GM23248 (cell line): Measurements from ENCODE around the gene PPP4R2. TPM values are rescaled to one million over a fixed set of nuclear protein-coding genes. Genes with fewer than 3 reads are reported as not detected.

Experiments
- DNase-seq: peaks from one replicate; pipeline ENCODE4 v3.0.0-alpha.2; 2015
- H2AFZ ChIP-seq: fragments of 200-600 bp; sonication (generic); 2 replicates; pipeline ENCODE4 v1.6.1; 2016; ENCODE audit warnings: antibody characterized with exemption
- H3F3A ChIP-seq: fragments of 200-600 bp; sonication (generic); 2 replicates; pipeline ENCODE4 v1.6.1; 2016; ENCODE audit warnings: mild to moderate bottlenecking, antibody characterized with exemption, mixed run types; ENCODE audit not compliant: insufficient read depth
- H3K27ac ChIP-seq: fragments of 200-600 bp; sonication (generic); 2 replicates; pipeline ENCODE4 v1.5.1; 2016; ENCODE audit warnings: mild to moderate bottlenecking
- H3K27me3 ChIP-seq: fragments of 200-600 bp; sonication (generic); replicated peaks from 2 replicates; pipeline ENCODE4 v1.6.1; 2016; ENCODE audit warnings: mild to moderate bottlenecking; ENCODE audit not compliant: insufficient read depth
- H3K36me3 ChIP-seq: fragments of 200-600 bp; sonication (generic); 2 replicates; pipeline ENCODE4 v1.6.1; 2016; ENCODE audit warnings: low read depth, mild to moderate bottlenecking
- H3K4me1 ChIP-seq: fragments of 200-600 bp; sonication (generic); 2 replicates; pipeline ENCODE4 v1.6.1; 2016; ENCODE audit warnings: mild to moderate bottlenecking; ENCODE audit not compliant: insufficient read depth
- H3K4me2 ChIP-seq: fragments of 200-600 bp; sonication (generic); one replicate; pipeline ENCODE4 v1.6.1; 2016; ENCODE audit warnings: mild to moderate bottlenecking; ENCODE audit not compliant: unreplicated experiment
- H3K4me3 ChIP-seq: fragments of 200-600 bp; sonication (generic); 2 replicates; pipeline ENCODE4 v1.5.1; 2016; ENCODE audit warnings: mild to moderate bottlenecking
- H3K79me2 ChIP-seq: fragments of 200-600 bp; sonication (generic); 2 replicates; pipeline ENCODE4 v1.6.1; 2016; ENCODE audit warnings: mild to moderate bottlenecking; ENCODE audit not compliant: insufficient read depth
- H3K9ac ChIP-seq: fragments of 200-600 bp; sonication (generic); 2 replicates; pipeline ENCODE4 v1.6.1; 2016; ENCODE audit warnings: mild to moderate bottlenecking
- H3K9me2 ChIP-seq: fragments of 200-600 bp; sonication (generic); 2 replicates; pipeline ENCODE4 v1.6.1; 2016; ENCODE audit warnings: mixed run types, mild to moderate bottlenecking, moderate library complexity; ENCODE audit not compliant: insufficient read depth
- H3K9me3 ChIP-seq: fragments of 200-600 bp; sonication (generic); one replicate; pipeline ENCODE4 v1.6.1; 2017; ENCODE audit warnings: low read depth
- H4K20me1 ChIP-seq: fragments of 200-600 bp; sonication (generic); 2 replicates; pipeline ENCODE4 v1.6.0; 2016; ENCODE audit not compliant: insufficient read depth
- EZH2 ChIP-seq: fragments of 200-600 bp; sonication (generic); IDR thresholded peaks from 2 replicates; pipeline ENCODE4 v1.6.1; 2018; ENCODE audit warnings: antibody characterized with exemption, mild to moderate bottlenecking; ENCODE audit not compliant: insufficient read depth, poor library complexity, severe bottlenecking
- EZH2phosphoT487 ChIP-seq: fragments of 200-600 bp; sonication (generic); IDR thresholded peaks from 2 replicates; pipeline ENCODE4 v1.6.1; 2018; ENCODE audit warnings: antibody characterized with exemption, moderate library complexity, mild to moderate bottlenecking, low read depth; ENCODE audit not compliant: insufficient read depth
- WGBS, 2 experiments: methylation state at CpG; one replicate each; pipeline ENCODE4 v1.1.6; 2015 to 2017; ENCODE audit warnings: low lambda C conversion rate in 2 of 2, low coverage in 1 of 2; ENCODE audit errors: missing lambda C conversion rate in 2 of 2; 5-methylcytosine and 5-hydroxymethylcytosine counted together
- in situ Hi-C: fragments of 300-500 bp; cut with MboI; formaldehyde crosslinking; loops from 2 replicates; pipeline ENCODE4 v1.15.0; 2020
- polyA plus RNA-seq: library from polyadenylated mRNA; unstranded; fragments of >200 nt; fragmentation: Nextera tagmentation; extraction: Ambion mirVana; gene quantifications from 2 replicates; pipeline ENCODE4 v1.2.1, GENCODE V29; 2016
- total RNA-seq: library from RNA; depleted of rRNA; stranded (reverse); fragments of >200 nt; shearing (Covaris generic); gene quantifications from 2 replicates; pipeline ENCODE4 v1.2.3, GENCODE V29; 2014; rRNA removed

Gene PPP4R2
- total RNA-seq = 41.1 and 46.6 TPM in 2 replicates
- 31.6 and 37.7 TPM in 2 replicates for polyA plus RNA-seq

- 2% methylated on average over 30 to 71 of the region's 75 CpGs for WGBS, 2 experiments
- in situ Hi-C loops = no loop called here
- Histone ChIP-seq H3K4me3 (peak within 1 kb of the TSS; percentile 85), H2AFZ (peak within 1 kb of the TSS; percentile 99), H3K79me2 (peaks cover 48% of the 10 kb centered on the region), H3K4me2 (peak within 1 kb of the TSS; percentile 97), H3K9me2 (no peaks in the 10 kb centered on the region), H3K27ac (peak within 1 kb of the TSS; percentile 88), H3K9ac (peak within 1 kb of the TSS; percentile 86), H4K20me1 (peaks cover 11% of the 10 kb centered on the region; the same call in 1 of the 2 replicates), H3K9me3 (no peaks in the 10 kb centered on the region), H3K4me1 (peaks cover 29% of the 10 kb centered on the region), H3K27me3 (no peaks in the 10 kb centered on the region), H3K36me3 (peaks cover 8% of the 10 kb centered on the region), H3F3A (peaks cover 26% of the 10 kb centered on the region)
- DNase-seq = peak; percentile 96
- TF ChIP-seq EZH2phosphoT487 = no peak
- no peak for TF ChIP-seq EZH2
Measured at GRCh38 chr3:72996473-72997333, at the start of gene PPP4R2. PPP4R2 (plus strand) TSS chr3:72996811; CDS start chr3:72997038, 227 bp downstream.

- Histone ChIP-seq H3K9me2 (no peaks in the 10 kb centered on the region), H3K79me2 (no peaks in the 10 kb centered on the region), H3K4me3 (no peak overlapping the region), H3F3A (peaks cover 9% of the 10 kb centered on the region), H2AFZ (no peak overlapping the region), H3K36me3 (no peaks in the 10 kb centered on the region), H3K4me1 (peaks cover 6% of the 10 kb centered on the region), H4K20me1 (no peaks in the 10 kb centered on the region), H3K27ac (no peak overlapping the region), H3K4me2 (no peak overlapping the region), H3K9ac (no peak overlapping the region), H3K9me3 (no peaks in the 10 kb centered on the region), H3K27me3 (no peaks in the 10 kb centered on the region)
- no peak for DNase-seq
- in situ Hi-C loops = loop anchor here (10.0 kb wide), 1 partner anchor 107 kb away; no protein-coding TSS in a partner anchor
- TF ChIP-seq EZH2phosphoT487 = no peak
- 91 to 92% methylated on average over 8 of the region's 8 CpGs for WGBS, 2 experiments
Measured at GRCh38 chr3:72947715-72948490, 48.7 kb upstream of the PPP4R2 start.

GRCh38 chr3:72949016-72949415, 47.6 kb upstream of the PPP4R2 start:
- no peaks in the 10 kb centered on the region for H3K36me3 ChIP-seq
- H3K9me3 ChIP-seq = no peaks in the 10 kb centered on the region
- in situ Hi-C loops = loop anchor here (10.0 kb wide), 1 partner anchor 106 kb away; no protein-coding TSS in a partner anchor
- no peaks in the 10 kb centered on the region for H3K9me2 ChIP-seq
- no peak overlapping the region for H2AFZ ChIP-seq
- H3K4me1 ChIP-seq = peaks cover 6% of the 10 kb centered on the region
- no peak for DNase-seq
- H3K79me2 ChIP-seq = no peaks in the 10 kb centered on the region
- H3K27ac ChIP-seq = no peak overlapping the region
- WGBS, 2 experiments = 91 to 93% methylated on average over 4 of the region's 4 CpGs
- no peaks in the 10 kb centered on the region for H4K20me1 ChIP-seq
- no peak overlapping the region for H3K9ac ChIP-seq
- TF ChIP-seq EZH2phosphoT487 (no peak), EZH2 (no peak)
- no peak overlapping the region for H3K4me3 ChIP-seq
- H3K27me3 ChIP-seq = no peaks in the 10 kb centered on the region
- no peak overlapping the region for H3K4me2 ChIP-seq
- H3F3A ChIP-seq = peaks cover 9% of the 10 kb centered on the region

- Histone ChIP-seq H3K36me3 (no peaks in the 10 kb centered on the region), H3K4me3 (no peak overlapping the region), H3K4me1 (peaks cover 6% of the 10 kb centered on the region), H3K9me2 (no peaks in the 10 kb centered on the region), H4K20me1 (no peaks in the 10 kb centered on the region), H3F3A (peaks cover 9% of the 10 kb centered on the region), H3K9me3 (no peaks in the 10 kb centered on the region), H3K27ac (no peak overlapping the region), H3K4me2 (no peak overlapping the region), H2AFZ (no peak overlapping the region), H3K27me3 (no peaks in the 10 kb centered on the region), H3K79me2 (no peaks in the 10 kb centered on the region), H3K9ac (no peak overlapping the region)
- no peak for DNase-seq
- 93% methylated on average over 8 of the region's 8 CpGs for WGBS, 2 experiments
- in situ Hi-C loops = no loop called here
- TF ChIP-seq EZH2phosphoT487 = no peak
Measured at GRCh38 chr3:72950372-72950771, 46.2 kb upstream of the PPP4R2 start.
